HG02642 (cell line): ENCODE measurements around the gene NOP53.
"Not testable (repeated sequence)": the region's sequence is repeated elsewhere in the genome, so short reads cannot be mapped to it uniquely, and the experiment has no call there.

Experiments used
- ATAC-seq: cut with Tn5 transposase; IDR thresholded peaks from one replicate; pipeline ENCODE4 v1.9.1; 2021; ENCODE audit warnings: mild to moderate bottlenecking; ENCODE audit not compliant: unreplicated experiment, poor library complexity

NOP53 gene

DNA sequence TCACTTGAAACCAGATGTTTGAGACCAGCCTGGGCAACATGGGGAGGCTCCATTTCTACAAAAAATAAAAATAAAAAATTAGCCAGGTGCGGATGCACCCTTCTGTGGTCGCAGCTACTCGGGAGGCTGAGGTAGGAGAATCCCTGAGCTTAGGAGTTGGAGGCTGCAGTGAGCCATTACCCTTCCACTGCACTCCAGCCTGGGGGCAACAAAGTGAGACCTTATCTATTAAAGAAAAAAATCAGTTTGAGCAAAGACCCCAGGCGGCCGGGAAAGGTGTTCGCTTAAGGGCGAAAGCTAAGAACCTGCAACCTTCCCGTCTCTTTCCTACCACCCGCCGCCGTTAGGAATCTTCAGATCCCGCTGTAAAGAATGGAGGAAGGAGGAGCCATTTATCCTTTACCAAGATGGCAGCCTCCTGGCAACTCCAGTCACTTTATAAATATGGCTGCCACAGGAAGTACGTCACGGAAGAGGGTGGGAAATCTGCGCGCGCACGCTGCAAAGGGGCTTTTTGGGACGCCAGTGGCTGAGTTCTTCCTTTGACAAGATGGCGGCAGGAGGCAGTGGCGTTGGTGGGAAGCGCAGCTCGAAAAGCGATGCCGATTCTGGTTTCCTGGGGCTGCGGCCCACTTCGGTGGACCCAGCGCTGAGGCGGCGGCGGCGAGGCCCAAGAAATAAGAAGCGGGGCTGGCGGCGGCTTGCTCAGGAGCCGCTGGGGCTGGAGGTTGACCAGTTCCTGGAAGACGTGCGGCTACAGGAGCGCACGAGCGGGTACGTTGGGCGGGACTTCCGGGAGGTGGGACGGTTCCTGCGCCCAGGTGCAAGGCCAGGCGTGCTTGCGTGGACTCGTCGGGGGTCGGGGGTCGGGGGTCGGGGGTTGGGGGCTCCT is at the start of gene NOP53:
TSS of gene NOP53 (plus strand) at position 537 of the 892 bp plus-strand sequence. CDS start at position 551, 14 bp downstream.
- peak; percentile 69 for ATAC-seq

DNA sequence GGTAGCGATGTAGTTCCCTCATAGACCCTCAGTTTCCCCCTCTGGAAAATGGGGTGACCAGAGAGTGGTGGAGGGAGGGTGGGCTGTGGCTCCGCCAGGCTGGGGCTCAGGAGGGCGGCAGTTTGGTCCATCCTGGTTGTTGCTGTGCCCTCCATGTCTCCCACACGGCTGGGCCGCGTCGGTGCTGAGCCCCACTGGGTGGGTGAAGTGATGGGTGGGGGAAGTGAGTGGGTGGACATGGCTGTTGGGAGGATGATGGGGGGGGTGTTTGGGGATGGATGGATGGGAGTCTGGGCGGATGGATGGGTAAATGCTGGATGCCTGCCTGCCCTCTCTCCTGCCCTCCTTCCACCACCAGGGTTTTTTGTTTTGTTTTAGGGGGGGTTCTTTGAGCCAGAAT is 48.7 kb upstream of the NOP53 start:
- ATAC-seq = no peak

DNA sequence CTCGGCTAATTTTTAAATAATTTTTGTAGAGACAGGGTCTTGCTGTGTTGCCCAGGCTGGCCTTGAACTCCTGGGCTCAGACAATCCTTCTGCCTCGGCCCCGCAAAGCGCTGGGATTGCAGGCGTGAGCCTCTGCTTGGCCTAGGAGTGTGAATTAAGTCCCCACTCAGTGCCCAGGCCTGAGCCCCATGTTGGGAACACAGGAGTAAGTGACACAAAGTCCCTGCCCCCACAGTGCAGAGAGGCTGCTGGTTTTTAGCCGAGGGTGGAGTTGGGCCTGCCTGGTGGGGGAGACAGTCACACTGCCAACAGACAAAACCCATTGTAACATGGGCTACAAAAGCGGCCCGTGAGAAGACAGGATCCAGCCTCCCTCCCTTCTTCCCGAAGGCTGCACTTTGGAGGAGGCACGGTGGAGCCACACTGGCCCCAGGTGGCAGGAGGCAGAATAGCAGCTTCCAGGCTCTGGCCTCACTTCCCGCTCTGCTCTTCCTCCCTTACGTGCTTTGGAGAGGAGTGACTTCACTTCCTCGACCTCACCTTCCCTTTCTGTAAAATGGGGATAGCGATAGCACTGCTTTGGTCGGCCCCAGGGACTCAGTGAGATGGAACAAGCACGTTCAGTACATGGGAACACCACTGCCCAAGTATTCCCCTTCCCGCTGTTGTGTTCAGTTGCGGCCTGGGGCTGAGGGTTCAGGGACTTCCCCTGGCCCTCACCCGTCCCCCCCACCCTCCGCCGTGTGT is 47.3 kb upstream of the NOP53 start:
- no peak for ATAC-seq

DNA sequence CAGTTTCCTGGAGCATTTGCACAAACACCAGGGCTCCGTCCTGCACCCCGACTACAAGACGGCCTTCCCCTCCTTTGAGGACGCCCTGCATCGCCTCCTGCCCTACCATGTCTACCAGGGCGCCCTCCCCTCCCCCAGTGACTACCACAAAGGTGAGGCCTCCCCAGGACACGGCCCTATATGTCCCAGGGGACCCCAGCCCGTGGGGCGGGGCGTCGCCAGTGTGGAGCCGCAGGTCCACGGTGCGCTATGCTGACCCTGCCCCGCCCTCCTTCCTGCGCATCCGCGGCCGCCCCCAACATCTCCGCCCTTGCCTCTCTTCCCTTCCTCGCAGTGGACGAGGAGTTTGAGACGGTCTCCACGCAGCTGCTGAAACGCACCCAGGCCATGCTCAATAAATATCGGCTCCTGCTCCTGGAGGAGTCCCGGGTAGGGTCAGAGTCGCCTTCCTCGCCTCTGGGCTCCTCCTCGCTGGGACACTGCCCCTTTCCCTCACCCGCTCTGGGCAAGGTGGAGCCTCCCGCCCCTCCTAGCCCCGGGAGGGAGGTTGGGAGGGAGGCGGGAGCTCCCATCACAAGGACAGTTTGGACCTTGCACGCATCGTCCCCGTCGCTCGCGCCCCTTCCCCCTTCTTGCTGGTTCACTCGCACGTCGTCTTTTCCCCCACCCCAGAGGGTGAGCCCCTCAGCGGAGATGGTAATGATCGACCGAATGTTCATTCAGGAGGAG is 46.6 kb upstream of the NOP53 start:
- no peak for ATAC-seq

DNA sequence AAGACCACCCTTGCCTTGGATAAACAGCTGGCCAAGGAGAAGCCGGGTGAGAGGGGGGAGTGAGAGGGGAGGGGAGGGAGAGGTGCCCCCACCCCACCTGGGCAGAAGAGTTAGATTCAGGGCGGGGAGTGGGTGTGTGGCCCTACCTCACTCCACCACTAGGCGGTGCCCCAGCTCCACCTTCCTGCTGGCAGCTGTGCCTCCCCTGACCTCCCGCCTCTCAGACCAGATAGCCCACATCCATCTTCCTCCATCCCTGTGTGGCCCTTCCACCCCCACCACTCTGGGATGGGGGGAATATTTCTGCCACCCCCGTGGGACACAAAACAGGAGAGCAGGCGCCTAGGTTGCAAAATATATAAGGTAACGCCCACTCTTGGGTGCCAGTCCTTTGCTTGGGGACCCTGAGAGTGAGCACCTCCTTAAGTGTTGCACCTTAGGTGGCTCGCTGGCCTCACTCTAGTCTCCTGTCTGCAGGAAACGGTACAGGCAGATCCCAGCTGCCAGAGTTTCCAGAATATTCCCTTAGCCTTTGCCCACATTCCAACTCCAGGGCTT is 45.9 kb upstream of the NOP53 start:
- ATAC-seq = no peak

DNA sequence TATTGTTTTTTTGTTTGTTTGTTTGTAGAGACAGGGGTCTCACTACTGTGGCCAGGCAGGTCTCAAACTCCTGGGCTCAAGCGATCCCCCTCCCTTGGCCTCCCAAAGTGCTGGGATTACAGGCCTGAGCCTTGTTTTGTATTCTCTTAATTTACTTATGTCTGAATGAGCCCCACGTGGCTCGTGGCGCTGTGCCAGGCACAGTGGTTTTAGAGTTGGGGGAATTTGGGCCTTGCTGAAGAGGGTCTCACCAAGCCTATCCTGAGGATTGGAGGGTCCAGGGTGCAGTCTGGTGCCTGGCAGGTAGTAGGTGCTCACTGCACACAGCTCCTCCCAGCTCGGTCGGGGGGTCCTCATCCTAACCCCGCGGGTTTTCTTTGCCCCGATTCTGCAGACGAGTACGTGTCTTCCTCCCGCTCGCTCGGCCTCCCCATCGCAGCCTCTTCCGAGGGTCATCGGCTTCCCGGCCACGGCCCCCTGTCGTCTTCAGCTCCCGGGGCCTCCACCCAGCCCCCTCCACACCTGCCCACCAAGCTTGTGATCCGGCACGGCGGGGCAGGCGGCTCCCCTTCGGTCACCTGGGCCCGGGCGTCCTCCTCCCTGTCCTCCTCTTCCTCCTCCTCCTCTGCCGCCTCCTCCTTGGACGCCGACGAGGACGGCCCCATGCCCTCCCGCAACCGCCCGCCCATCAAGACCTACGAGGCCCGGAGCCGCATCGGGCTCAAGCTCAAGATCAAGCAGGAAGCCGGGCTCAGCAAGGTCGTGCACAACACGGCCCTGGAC is 44.2 kb upstream of the NOP53 start:
- ATAC-seq = no peak

DNA sequence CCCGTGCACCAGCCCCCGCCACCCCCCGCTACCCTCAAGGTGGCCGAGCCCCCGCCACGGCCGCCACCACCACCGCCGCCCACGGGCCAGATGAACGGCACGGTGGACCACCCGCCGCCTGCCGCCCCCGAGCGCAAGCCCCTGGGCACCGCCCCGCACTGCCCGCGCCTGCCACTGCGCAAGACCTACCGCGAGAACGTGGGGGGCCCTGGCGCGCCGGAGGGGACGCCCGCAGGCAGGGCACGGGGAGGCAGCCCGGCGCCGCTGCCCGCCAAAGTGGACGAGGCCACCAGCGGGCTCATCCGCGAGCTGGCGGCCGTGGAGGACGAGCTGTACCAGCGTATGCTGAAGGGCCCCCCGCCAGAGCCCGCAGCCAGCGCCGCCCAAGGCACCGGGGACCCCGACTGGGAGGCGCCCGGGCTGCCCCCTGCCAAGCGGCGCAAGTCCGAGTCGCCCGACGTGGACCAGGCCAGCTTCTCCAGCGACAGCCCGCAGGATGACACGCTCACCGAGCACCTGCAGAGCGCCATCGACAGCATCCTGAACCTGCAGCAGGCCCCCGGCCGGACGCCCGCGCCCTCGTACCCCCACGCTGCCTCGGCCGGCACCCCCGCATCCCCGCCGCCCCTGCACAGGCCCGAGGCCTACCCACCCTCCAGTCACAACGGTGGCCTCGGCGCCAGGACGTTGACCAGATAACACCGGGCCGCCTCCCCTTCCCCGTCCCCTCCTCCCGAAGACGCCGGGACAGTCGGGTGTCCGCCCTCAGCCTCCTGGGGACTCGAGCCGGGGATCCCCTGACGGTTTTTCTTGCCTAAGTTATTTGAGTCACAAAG is 43.4 kb upstream of the NOP53 start:
- no peak for ATAC-seq

DNA sequence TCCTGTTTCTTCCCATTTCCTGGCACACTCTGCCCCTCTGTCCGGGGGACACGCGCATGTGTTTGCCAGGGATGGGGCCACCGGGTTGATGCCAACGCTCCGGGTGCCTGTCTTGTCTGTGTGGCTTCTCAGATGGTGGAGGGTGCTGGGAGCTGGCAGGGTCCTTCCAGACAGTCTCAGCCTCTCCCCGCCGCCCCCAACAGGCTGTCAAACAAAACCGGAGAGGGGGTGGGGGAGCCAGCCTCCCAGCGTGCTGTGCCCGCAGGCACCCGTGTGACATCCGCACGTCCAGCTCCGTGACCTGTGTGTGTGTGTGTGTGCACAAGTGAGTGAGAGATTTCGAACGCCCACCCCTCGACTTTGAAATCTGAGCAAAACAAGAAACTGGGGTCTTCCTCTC is 42.7 kb upstream of the NOP53 start:
- no peak for ATAC-seq

DNA sequence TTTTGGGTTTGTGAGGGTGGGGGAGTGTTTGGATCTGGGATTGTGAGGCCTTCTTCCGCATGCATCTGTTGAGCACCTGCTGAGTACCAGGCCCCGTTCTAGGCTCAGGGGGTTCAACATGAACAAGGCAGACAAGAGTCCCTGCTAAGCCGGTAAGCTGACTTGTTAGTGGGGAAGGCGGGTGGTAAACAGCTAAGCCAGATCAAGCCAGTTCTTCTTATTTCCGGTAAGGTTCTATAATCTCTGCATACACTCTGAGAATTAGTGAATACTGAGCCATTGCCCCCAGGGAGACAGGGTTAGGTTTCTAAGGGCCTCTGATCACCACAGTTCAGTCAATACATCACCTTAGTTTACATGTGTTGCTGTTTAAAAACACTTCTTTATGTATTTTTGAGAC is 42.0 kb upstream of the NOP53 start:
- no peak for ATAC-seq

DNA sequence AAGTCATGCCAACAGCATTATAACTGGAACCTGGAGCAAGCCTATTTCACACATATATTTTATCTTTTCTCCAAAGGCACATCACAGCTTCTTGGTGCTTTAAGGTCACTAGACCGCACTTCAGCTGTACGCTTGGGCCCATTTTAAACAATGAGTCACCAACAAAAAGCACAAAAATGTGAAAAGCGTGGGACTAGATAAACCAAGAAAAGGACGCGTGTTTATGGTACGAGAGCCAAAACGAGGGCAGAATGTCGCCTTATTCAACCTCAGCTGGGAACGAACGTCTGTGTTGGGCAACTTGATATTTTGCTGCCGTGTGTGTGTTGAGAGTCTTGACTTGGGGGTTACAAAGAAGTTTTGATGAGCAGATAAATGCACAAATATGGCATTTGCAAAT is 41.3 kb upstream of the NOP53 start:
- ATAC-seq = no peak

DNA sequence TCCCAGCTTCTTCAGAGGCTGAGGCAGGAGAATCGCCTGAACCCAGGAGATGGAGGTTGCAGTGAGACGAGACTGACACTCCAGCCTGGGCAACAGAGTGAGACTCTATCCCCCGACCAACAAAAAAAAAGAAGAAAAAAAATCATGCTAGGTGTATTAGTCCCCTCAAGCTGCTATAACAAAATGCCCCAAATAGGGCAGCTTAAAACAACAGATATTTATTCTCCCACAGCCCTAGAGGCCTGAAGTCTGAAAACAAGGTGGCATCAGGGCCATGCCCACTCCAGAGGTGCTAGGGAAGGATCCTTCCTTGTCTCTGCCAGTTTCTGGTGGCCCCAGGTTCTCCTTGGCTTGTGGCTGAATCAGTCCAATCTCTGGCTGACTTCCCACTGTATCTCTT is 40.7 kb upstream of the NOP53 start:
- ATAC-seq = no peak

DNA sequence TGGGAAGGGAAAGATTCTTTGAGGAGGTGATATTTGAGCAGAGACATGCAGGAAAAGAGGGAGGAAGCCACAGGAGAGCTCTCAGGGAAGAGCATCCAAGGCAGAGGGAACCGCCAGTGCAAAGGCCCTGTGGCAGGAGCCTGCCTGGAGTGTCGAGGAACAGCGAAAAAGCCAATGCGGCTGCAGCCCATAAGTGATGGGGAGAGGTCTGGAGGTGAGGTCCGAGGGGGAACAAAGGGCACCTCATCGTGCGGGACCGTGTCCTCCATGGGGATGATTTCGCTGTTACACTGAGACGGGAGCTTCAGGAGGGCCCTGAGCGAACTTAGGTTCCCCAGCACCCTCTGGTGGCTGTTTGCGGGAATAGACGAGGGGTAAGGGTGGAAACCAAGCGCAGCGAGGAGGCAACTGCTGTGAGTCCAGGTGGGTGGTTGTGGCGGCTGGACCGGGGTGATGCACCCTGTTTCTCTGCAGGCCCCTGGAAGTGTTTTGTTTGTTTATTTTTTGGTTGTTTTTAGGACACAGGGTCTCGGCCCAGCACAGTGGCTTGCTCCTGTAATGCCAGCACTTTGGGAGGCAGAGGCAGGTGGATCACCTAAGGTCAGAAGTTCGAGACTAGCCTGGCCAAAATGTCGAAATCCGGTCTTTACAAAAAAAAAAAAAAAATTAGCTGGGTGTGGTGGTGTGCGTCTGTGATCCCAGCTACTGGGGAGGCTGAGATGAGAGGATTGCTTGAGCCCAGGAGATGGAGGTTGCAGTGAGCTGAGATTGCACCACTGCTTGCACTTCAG is 38.0 kb upstream of the NOP53 start:
- ATAC-seq = no peak

DNA sequence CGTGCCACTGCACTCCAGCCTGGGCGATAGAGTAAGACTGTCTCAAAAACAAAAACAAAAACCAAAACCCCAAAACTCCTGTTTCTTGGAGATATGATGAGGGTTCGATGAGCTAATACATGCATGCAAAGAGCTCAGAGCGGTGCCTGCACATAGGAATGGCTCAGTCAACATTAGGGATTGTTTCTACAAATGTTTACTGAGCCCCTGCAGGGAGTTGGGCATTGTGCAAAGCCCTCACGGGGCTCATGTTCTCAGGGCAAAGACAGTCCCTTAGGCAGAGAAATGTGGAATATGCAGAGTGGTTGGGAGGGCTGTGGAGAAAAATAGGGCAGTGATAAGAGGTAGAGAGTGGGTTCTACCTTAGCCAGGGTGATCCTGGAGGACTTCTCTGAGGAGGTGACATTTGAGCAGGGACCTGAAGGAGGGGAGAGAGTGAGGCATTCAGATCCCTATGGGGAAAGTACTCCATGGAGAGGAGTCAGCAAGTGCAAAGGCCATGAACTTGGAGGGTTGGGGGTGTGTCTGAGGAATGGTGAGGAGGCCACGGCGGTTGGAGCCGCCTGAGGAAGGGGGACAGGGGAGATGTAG is 33.6 kb upstream of the NOP53 start:
- no peak for ATAC-seq

DNA sequence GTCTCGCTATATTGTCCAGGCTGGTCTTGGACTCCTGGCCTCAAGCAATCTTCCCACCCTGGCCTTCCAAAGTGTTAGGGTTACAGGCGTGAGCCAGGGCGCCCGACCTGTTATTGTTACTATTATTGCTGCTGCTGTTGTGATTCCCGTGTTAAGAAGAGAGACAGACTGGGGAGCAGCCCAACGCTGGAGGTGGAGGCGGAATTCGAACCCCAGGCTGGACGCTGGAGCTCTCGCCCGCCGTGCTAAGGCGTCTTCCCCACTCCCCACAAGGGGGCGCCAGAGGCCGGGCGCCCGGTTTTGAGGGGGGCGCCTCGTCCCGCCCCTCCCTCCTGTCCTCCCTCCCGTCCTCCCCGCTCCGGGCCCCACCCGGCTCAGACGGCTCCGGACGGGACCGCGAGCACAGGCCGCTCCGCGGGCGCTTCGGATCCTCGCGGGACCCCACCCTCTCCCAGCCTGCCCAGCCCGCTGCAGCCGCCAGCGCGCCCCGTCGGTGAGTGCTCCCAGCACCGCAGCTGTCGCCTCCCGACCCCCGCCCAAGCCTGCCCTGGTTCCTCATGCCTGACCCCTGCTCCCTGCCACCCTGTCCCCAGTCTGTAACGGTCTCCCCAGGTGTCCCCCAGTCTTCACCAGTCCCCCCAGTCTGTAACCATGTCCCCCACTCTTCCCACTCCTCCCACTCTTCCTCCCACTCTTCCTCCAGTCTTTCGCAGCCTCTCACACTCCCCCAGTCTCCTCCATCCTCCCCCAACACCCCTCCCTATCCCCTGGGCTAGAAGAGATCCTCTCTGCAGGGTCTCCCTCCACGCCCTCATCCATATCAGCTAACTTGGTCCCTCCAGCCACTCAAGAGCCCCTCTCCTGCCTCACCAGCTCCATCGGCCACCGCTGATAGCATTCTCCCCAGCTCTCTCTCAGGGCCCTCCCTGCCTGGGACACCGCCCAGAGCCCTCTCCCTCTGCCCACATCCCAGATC is 32.0 kb upstream of the NOP53 start, which contains the start of gene EHD2:
TSS of gene EHD2 (plus strand) at position 377 of the 976 bp plus-strand sequence. CDS start 3,191 bp downstream, outside the sequence.
- no peak for ATAC-seq

DNA sequence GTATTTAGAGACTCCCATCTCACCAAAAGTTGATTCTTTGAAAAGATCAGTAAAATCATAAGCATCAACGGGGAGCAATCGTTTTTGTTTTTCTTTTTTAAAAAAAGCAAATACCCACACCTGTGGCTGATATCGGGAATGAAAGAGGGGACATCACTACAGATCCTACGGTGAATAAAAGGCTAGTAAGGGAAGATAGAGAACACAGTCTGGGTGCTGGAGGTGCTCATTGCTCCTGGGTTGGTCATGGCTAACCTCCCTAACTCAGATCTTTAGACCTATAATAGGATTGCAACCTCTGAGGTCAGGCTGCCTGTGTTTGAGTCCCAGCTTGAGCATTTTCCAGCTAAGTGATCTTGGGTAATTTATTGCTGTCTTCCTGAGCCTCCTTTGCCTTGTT is 31.0 kb upstream of the NOP53 start:
- no peak for ATAC-seq

DNA sequence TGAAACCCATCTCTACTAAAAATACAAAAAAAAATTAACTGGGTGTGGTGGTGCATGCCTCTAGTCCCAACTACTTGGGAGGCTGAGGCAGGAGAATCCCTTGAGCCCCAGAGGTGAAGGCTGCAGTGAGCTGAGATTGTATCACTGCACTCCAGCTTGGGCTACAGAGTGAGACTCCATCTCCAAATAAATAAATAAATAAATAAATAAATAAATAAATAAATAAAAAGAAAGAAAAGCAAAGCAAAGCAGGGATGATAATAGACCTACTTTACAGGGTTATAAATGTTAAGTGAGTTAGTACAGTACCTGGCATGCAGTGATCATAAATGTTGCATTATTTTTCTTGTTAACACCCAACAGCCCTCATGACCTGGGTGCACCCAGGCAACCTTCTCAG is 30.5 kb upstream of the NOP53 start:
- not testable (repeated sequence) for ATAC-seq
